ENCODE data around the gene HOXB3. TPM values are rescaled to one million over a fixed set of nuclear protein-coding genes. Genes with fewer than 3 reads are reported as not detected.
A peak's percentile ranks its signal among the peaks of the same experiment; 100 is the strongest.

The HOXB3 gene
- total and polyA plus RNA-seq, 5 experiments from 2014 or later, result 0.19 to 8.1 (median 7.2) TPM; not detected in 2

DNA sequence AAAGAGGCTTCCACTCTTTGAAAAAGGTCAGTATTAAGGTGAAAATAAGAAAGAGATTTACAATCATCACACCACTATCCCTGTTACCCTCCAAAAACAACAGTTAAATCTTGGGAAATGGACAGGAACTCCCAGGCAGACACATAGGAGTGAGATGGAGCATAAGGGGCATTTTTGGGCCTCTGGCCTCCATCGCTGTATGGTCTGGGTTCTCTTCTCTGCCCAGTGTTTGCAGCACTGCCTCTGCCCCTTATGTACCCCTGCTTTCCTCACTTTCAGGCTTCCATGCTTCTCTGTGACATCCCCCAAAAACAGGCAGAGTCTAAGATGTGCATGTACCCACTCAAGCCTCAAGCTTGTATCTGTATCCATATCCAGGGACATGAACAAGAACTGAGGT, 44.5 kb downstream of the HOXB3 start:
- Mint-ChIP-seq H3K9me3 (no peaks in the 10 kb centered on the region), H3K4me1 (peaks cover 21 to 64% (median 48%) of the 10 kb centered on the region in 4 donors), H3K36me3 (peaks cover 2 to 4% (median 4%) of the 10 kb centered on the region in 3 donors), H3K27ac (peak overlapping the region in 8 of 10 donors; percentile 60 to 99 (median 87)), H3K4me3 (peak overlapping the region; percentile 82 to 99 (median 94)), H3K27me3 (peaks cover 6 to 41% (median 12%) of the 10 kb centered on the region in 5 donors)
- POLR2A ChIA-PET, result interaction anchor here (3.0 kb wide), 1 partner anchor 33 kb away, joined by 9 read pairs; the partner anchor contains the start of gene HOXB4
- ATAC-seq (no peak), DNase-seq (no peak)

DNA sequence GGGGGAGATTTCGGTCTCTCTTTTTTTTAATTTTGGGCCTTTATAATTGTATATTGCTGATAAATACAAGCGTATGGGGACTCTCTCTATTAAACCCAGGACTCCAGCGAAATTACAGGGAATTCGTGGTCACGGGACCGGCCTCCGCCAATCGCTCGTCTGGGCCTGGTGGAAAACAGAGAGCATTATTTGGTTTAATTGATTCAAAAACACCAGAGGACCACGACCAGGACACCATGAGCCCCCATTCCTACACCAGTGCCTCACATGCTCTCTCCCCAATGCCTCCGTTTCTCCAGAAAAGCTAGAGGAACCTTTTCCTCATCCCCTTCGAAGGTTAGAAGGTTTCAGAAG, 45.0 kb downstream of the HOXB3 start, which contains the start of gene HOXB2:
Gene HOXB2, minus strand, starts transcription at position 88 of the 354 bp plus-strand sequence. CDS start 198 bp downstream, outside the sequence.
- POLR2A ChIA-PET, result no interaction called here
- Mint-ChIP-seq H3K4me3 (peak within 1 kb of the TSS; percentile 82 to 99 (median 94)), H3K27ac (peak within 1 kb of the TSS; percentile 86 to 99 (median 94)), H3K9me3 (no peaks in the 10 kb centered on the region), H3K27me3 (peaks cover 6 to 41% (median 12%) of the 10 kb centered on the region in 5 donors), H3K4me1 (peaks cover 21 to 64% (median 49%) of the 10 kb centered on the region in 4 donors), H3K36me3 (peaks cover 2 to 4% (median 4%) of the 10 kb centered on the region in 3 donors)
- DNase-seq (no peak), ATAC-seq (no peak)

DNA sequence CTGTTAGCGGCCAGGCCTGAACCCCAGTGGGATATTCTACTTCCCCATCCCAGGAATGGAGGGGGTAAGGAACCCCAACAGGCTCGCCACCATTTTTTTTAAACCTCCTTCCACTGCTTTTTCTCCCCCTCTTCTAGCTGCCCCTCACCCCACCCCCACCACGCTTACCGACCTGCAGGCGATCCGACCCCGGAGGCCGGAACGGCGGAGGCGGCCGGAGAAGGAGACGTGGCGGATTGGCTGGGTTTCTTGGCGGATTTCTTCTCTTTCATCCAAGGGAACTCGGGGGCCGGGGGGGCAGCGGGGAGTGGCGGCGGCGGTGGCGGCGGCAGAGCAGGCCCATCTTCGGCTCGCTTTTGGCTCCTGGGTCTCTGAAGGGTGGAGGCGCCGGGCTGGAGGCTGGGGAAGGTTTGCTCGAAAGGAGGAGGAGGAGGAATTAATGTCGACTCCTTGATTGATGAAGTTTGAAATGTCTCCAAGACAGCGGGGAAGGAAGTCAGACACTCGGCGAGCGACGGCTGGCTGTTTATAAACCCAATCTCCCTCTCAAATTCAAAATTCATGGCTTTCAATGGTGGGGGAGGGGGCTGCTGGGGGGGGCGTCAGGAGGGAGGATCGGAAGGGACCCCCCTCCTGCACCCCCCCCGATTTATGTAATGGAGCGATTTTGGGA, 45.6 kb downstream of the HOXB3 start:
- POLR2A ChIA-PET, result interaction anchor here (0.5 to 2.0 kb wide), 5 partner anchors 10 to 33 kb away, joined by 3 to 5 read pairs (median 4); no protein-coding TSS in a partner anchor
- Mint-ChIP-seq H3K27ac (peak overlapping the region; percentile 86 to 99 (median 94)), H3K4me1 (peaks cover 20 to 66% (median 50%) of the 10 kb centered on the region in 4 donors), H3K9me3 (no peaks in the 10 kb centered on the region), H3K27me3 (peaks cover 6 to 41% (median 12%) of the 10 kb centered on the region in 5 donors), H3K4me3 (peak overlapping the region; percentile 82 to 99 (median 94)), H3K36me3 (peaks cover 2 to 4% (median 2%) of the 10 kb centered on the region in 3 donors)
- DNase-seq (peak in 6 of 10 donors; percentile 20 to 46 (median 36)), ATAC-seq (peak in 1 of 2 donors; percentile 7)

DNA sequence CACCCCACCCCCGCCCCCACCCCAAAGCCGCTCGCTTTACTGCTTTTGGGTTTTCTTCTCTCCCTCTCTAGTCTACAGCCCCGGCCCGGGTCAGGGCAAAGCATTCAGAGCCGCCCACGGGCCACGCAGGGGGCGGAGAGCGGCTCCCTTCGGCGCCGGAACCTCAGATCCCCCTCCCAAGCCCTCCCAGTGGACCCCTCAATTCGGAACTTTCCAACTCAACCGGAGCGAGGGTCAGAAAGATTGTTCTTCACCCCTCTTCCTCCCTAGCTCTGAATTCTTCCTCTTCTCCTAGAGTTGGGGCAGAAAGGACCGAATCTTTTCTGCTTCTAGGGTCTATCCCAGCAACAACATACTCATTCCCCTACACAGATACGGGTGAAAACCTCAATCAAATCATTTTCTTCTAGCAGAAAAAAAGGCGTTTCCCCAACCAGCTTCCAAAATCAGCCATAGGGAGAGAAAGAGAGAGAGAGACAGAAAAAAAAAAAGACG, 46.1 kb downstream of the HOXB3 start:
- ATAC-seq (peak; percentile 37 to 44), DNase-seq (peak in 4 of 10 donors; percentile 15 to 38 (median 30))
- POLR2A ChIA-PET, result interaction anchor here (1.0 to 2.0 kb wide), 4 partner anchors 12 to 34 kb away, joined by 3 to 5 read pairs (median 4); no protein-coding TSS in a partner anchor
- H3K4me3 Mint-ChIP-seq, result peak overlapping the region; percentile 82 to 99 (median 94)
- H3K36me3 Mint-ChIP-seq, result peaks cover 2 to 4% (median 2%) of the 10 kb centered on the region in 3 donors
- peak overlapping the region; percentile 86 to 99 (median 94) for H3K27ac Mint-ChIP-seq
- no peaks in the 10 kb centered on the region for H3K9me3 Mint-ChIP-seq
- peaks cover 6 to 41% (median 14%) of the 10 kb centered on the region in 5 donors for H3K27me3 Mint-ChIP-seq
- peaks cover 20 to 66% (median 50%) of the 10 kb centered on the region in 4 donors for H3K4me1 Mint-ChIP-seq

DNA sequence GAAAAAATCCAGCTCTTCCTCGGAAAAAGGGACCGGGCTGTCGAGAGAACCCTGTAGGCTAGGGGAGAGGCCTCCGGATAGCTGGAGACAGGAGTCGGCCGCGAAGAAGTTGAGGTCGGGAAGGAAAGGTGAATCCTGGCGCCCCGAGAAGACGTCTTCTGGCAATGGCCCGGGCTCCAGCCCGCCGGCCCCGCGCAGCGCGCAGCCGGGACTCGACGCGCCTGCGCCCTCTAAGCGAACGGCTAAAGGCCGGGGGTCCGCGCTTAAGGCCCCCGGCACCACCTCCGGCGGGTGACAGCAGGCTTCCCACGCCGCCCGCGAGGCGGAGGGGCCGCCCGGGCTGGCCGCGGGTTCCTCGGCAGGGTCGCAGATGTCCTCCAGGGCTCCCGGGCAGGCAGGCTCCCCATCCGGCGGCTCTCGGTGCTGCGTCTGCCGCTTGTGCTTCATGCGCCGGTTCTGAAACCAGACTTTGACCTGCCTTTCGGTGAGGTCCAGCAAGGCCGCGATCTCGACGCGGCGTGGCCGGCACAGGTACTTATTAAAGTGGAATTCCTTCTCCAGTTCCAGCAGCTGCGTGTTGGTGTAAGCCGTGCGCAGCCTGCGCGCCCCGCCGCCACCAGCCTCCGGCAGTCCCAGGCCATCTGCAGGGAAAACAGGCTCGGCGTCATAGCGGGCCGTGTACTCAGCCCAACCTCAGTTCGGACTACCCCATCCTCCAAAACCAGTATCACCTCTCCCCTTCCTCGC, 46.8 kb downstream of the HOXB3 start:
- Mint-ChIP-seq H3K27me3 (peaks cover 6 to 41% (median 14%) of the 10 kb centered on the region in 5 donors), H3K9me3 (no peaks in the 10 kb centered on the region), H3K4me3 (peak overlapping the region; percentile 82 to 99 (median 98)), H3K4me1 (peaks cover 20 to 60% (median 48%) of the 10 kb centered on the region in 4 donors), H3K36me3 (peaks cover 2 to 4% (median 2%) of the 10 kb centered on the region in 3 donors), H3K27ac (peak overlapping the region; percentile 93 to 100 (median 98))
- peak; percentile 59 to 61 for ATAC-seq
- DNase-seq, result peak in 9 of 10 donors; percentile 36 to 78 (median 53)
- POLR2A ChIA-PET, result interaction anchor here (1.0 to 2.3 kb wide), 5 partner anchors 12 to 34 kb away, joined by 3 to 12 read pairs (median 5); no protein-coding TSS in a partner anchor

DNA sequence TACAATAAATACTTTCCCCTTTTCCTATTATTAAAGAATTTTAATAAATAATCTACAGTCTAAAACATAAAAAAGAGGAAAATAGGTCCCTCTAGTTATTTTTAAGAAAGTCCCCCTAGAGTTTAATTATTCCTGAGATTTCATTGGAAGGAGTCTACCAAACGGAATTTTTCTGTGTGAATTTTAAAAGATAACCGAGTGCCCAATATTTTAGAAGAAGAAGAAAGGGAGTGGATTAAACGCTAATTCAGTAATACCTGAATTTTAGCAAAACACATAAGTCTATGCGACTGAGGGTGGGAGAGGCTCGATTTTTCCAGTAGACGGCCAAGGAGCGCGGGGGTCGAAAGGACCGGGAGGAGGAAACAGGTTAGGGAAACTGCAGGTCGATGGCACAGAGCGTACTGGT, 47.3 kb downstream of the HOXB3 start:
- ATAC-seq (no peak), DNase-seq (no peak)
- H3K27me3 Mint-ChIP-seq, result peaks cover 6 to 41% (median 14%) of the 10 kb centered on the region in 5 donors
- peaks cover 2 to 4% (median 2%) of the 10 kb centered on the region in 3 donors for H3K36me3 Mint-ChIP-seq
- H3K4me1 Mint-ChIP-seq, result peaks cover 18 to 54% (median 44%) of the 10 kb centered on the region in 4 donors
- H3K4me3 Mint-ChIP-seq, result peak overlapping the region; percentile 82 to 99 (median 98)
- peak overlapping the region; percentile 90 to 100 (median 98) for H3K27ac Mint-ChIP-seq
- no peaks in the 10 kb centered on the region for H3K9me3 Mint-ChIP-seq
- POLR2A ChIA-PET, result interaction anchor here (1.6 to 2.3 kb wide), 4 partner anchors 10 to 36 kb away, joined by 4 to 12 read pairs (median 6); no protein-coding TSS in a partner anchor

DNA sequence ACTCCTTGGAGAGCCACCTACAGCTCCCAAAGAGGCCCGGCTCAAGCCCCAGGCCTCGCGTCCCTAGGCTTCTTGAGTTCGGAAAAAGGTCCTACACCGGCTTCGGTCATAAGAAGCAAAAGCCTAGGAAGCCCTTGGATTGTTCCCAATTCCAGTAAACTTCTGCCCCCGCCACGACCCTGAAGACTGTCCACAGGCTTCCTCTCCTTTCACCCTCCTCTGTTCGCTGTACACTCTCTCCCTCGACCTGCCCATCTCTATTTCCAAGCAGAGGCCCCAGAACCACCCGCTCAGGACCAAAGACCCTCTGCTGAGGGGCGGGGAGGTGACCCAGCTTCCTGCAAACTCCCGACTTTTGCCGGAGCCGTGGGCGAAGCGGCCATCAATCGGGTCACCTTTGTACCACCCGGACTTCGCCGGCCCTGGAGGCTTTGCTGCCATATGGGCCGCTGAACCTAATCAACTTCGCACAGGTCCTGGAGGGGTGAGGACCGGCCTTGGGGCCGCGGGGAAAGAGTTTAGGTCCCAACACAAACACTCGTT, 47.9 kb downstream of the HOXB3 start:
- Mint-ChIP-seq H3K4me1 (peaks cover 16 to 49% (median 39%) of the 10 kb centered on the region in 4 donors), H3K36me3 (peaks cover 2 to 4% (median 2%) of the 10 kb centered on the region in 3 donors), H3K27me3 (peaks cover 6 to 41% (median 15%) of the 10 kb centered on the region in 5 donors), H3K4me3 (peak overlapping the region; percentile 82 to 99 (median 98)), H3K27ac (peak overlapping the region; percentile 96 to 100 (median 98)), H3K9me3 (no peaks in the 10 kb centered on the region)
- ATAC-seq (no peak), DNase-seq (peak in 5 of 10 donors; percentile 15 to 51 (median 31))
- POLR2A ChIA-PET, result interaction anchor here (0.9 to 2.3 kb wide), 11 partner anchors 9 to 45 kb away, joined by 3 to 12 read pairs (median 5); no protein-coding TSS in a partner anchor

DNA sequence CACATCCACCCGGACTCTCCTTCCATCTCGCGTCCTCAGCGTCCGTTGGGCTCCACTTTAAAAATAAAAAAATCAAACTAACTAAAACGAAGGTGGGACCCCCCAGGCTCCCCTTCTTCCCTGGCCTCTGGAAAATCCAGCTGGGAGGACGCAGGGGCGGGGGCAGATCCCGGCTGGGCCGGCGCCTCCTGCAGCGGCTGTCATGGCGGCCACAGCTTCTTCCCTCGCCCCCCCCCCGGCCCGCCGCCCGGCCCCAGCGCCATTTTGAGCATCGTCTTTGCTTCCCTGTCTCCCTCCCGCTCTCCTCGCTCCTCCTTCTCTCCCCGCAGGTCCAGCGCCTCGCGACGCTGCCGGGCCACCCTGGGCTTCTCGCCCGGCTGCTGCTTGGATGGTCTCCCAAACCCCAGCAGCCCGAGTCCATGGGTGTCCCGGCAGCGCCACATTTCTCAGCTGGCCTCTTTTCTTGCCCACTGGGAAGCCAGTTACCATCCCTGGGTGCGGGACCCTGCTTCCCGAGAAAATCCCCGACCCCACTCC, 48.4 kb downstream of the HOXB3 start:
- Mint-ChIP-seq H3K27ac (peak overlapping the region; percentile 96 to 100 (median 98)), H3K9me3 (no peaks in the 10 kb centered on the region), H3K27me3 (peaks cover 6 to 41% (median 15%) of the 10 kb centered on the region in 5 donors), H3K4me3 (peak overlapping the region; percentile 82 to 99 (median 98)), H3K36me3 (peaks cover 2 to 4% (median 2%) of the 10 kb centered on the region in 3 donors), H3K4me1 (peaks cover 16 to 44% (median 37%) of the 10 kb centered on the region in 4 donors)
- ATAC-seq, result peak; percentile 44 to 51
- POLR2A ChIA-PET, result interaction anchor here (0.7 to 2.3 kb wide), 15 partner anchors 9 to 107 kb away, joined by 3 to 12 read pairs (median 3); no protein-coding TSS in a partner anchor
- peak in 7 of 10 donors; percentile 20 to 75 (median 52) for DNase-seq

DNA sequence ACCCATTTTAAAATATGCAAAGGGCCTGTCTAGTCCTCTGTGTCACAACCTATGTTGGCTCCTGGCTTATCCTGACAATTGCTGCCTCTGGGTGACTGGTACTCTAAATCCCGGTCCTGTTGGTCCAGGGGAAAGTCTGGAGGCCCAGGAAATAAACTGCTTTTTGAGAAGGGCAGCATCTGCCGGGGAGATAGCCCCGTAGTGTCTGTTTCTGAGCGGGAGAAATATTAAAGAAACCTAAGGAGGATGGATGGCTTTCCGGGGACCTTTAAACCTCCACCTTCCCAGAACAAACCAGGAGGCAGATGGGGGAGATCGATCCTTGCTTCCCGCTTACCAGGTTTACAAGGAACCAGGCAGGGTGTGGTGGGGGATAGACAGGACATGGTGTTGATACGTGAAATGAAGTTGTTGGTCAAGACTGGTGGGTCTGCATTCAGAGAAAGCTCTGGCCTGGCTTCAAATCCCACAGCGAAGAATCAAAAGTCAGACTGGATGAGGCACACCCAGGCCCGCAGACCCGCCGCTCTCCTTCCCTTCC, 48.9 kb downstream of the HOXB3 start:
- H3K4me1 Mint-ChIP-seq, result peaks cover 14 to 38% (median 34%) of the 10 kb centered on the region in 4 donors
- H3K9me3 Mint-ChIP-seq, result no peaks in the 10 kb centered on the region
- ATAC-seq (peak in 1 of 2 donors; percentile 3), DNase-seq (no peak)
- H3K4me3 Mint-ChIP-seq, result peak overlapping the region; percentile 82 to 99 (median 98)
- H3K27ac Mint-ChIP-seq, result peak overlapping the region; percentile 96 to 100 (median 98)
- peaks cover 2 to 4% (median 2%) of the 10 kb centered on the region in 3 donors for H3K36me3 Mint-ChIP-seq
- peaks cover 5 to 37% (median 13%) of the 10 kb centered on the region in 5 donors for H3K27me3 Mint-ChIP-seq
- POLR2A ChIA-PET, result interaction anchor here (0.5 to 2.3 kb wide), 16 partner anchors 8 to 106 kb away, joined by 3 to 12 read pairs (median 3); no protein-coding TSS in a partner anchor

DNA sequence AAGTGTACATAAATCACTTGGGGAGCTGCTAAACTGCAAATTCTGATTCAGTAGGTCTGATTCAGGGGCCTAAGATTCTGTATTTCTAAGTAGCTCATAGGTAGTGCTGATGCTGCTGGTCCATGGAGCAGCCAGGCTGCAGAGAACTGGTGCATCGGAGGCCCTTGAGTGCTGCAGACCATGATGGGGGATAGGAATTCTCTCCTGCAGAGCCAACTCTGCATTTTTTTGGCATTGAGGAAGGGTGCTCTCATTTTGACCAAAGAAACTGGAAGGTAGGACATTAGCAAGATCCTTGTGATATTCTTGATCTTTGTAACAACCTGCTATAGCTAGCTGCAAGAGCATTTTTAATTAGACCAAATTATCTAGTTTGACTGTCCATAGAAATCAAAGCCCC, 49.8 kb downstream of the HOXB3 start:
- Mint-ChIP-seq H3K9me3 (no peaks in the 10 kb centered on the region), H3K4me1 (peaks cover 13 to 37% (median 27%) of the 10 kb centered on the region in 4 donors), H3K27me3 (peaks cover 2 to 28% (median 11%) of the 10 kb centered on the region in 5 donors), H3K4me3 (peak overlapping the region in 9 of 10 donors; percentile 9 to 80 (median 67)), H3K27ac (peak overlapping the region in 9 of 10 donors; percentile 61 to 99 (median 78)), H3K36me3 (peaks cover 2 to 4% (median 2%) of the 10 kb centered on the region in 3 donors)
- ATAC-seq, result no peak
- POLR2A ChIA-PET, result interaction anchor here (0.5 to 1.4 kb wide), 5 partner anchors 12 to 88 kb away, joined by 3 to 4 read pairs (median 3); no protein-coding TSS in a partner anchor
- no peak for DNase-seq
